HEK293T (cell line): ENCODE data around the gene RAB11FIP5.

ENCODE experiments used
- ARNT ChIP-seq: fragments of 450-650 bp; IDR thresholded peaks from 2 replicates; pipeline ENCODE4 v1.6.1; 2017; ENCODE audit warnings: mild to moderate bottlenecking
- BHLHE40 ChIP-seq: fragments of 450-650 bp; IDR thresholded peaks from 2 replicates; pipeline ENCODE4 v1.6.1; 2016; ENCODE audit warnings: mild to moderate bottlenecking, moderate library complexity, borderline replicate concordance
- CTBP1 ChIP-seq: fragments of 450-650 bp; IDR thresholded peaks from 2 replicates; pipeline ENCODE4 v1.6.1; 2016; ENCODE audit warnings: borderline replicate concordance
- ELF4 ChIP-seq: fragments of 450-650 bp; IDR thresholded peaks from 2 replicates; pipeline ENCODE4 v1.6.1; 2017; ENCODE audit warnings: antibody characterized with exemption
- FOXA1 ChIP-seq: fragments of 450-650 bp; IDR thresholded peaks from 2 replicates; pipeline ENCODE4 v1.6.1; 2016; ENCODE audit warnings: mild to moderate bottlenecking
- FOXK2 ChIP-seq: fragments of 450-650 bp; IDR thresholded peaks from 2 replicates; pipeline ENCODE4 v1.6.1; 2016; ENCODE audit warnings: mild to moderate bottlenecking
- FOXM1 ChIP-seq: fragments of 450-650 bp; IDR thresholded peaks from 2 replicates; pipeline ENCODE4 v1.6.1; 2017; ENCODE audit warnings: mild to moderate bottlenecking, borderline replicate concordance
- LEF1 ChIP-seq: fragments of 450-650 bp; IDR thresholded peaks from 2 replicates; pipeline ENCODE4 v1.6.1; 2017; ENCODE audit warnings: mild to moderate bottlenecking, borderline replicate concordance
- NFRKB ChIP-seq: fragments of 450-650 bp; IDR thresholded peaks from 2 replicates; pipeline ENCODE4 v1.6.1; 2016; ENCODE audit warnings: mild to moderate bottlenecking, moderate library complexity
- PKNOX1 ChIP-seq: fragments of 450-650 bp; IDR thresholded peaks from 2 replicates; pipeline ENCODE4 v1.6.1; 2016
- SP1 ChIP-seq: fragments of 450-650 bp; IDR thresholded peaks from 2 replicates; pipeline ENCODE4 v1.6.1; 2017
- SUZ12 ChIP-seq: fragments of 450-650 bp; IDR thresholded peaks from 2 replicates; pipeline ENCODE4 v1.6.1; 2016; ENCODE audit warnings: mild to moderate bottlenecking
- TARDBP ChIP-seq: fragments of 450-650 bp; IDR thresholded peaks from 2 replicates; pipeline ENCODE4 v1.6.1; 2016

- no peak for TF ChIP-seq NFRKB
- no peak for TF ChIP-seq FOXA1
- TF ChIP-seq TARDBP = no peak
- no peak for TF ChIP-seq SP1
- no peak for TF ChIP-seq CTBP1
- TF ChIP-seq LEF1 = no peak
- TF ChIP-seq BHLHE40 = no peak
- no peak for TF ChIP-seq ARNT
- no peak for TF ChIP-seq ELF4
- no peak for TF ChIP-seq FOXM1
- TF ChIP-seq SUZ12 = no peak
- no peak for TF ChIP-seq PKNOX1
- no peak for TF ChIP-seq FOXK2
Measured at GRCh38 chr2:73104933-73105332, 7.8 kb downstream of the RAB11FIP5 start.
